Measurements from ENCODE around the gene ADAT3. TPM values are rescaled to one million over a fixed set of nuclear protein-coding genes. Genes with fewer than 3 reads are reported as not detected.

Gene ADAT3
- total and polyA plus RNA-seq, 2 donors (not counting 1 experiment from before 2014, with no cell fraction given), result 5.3 to 13.4 TPM

DNA sequence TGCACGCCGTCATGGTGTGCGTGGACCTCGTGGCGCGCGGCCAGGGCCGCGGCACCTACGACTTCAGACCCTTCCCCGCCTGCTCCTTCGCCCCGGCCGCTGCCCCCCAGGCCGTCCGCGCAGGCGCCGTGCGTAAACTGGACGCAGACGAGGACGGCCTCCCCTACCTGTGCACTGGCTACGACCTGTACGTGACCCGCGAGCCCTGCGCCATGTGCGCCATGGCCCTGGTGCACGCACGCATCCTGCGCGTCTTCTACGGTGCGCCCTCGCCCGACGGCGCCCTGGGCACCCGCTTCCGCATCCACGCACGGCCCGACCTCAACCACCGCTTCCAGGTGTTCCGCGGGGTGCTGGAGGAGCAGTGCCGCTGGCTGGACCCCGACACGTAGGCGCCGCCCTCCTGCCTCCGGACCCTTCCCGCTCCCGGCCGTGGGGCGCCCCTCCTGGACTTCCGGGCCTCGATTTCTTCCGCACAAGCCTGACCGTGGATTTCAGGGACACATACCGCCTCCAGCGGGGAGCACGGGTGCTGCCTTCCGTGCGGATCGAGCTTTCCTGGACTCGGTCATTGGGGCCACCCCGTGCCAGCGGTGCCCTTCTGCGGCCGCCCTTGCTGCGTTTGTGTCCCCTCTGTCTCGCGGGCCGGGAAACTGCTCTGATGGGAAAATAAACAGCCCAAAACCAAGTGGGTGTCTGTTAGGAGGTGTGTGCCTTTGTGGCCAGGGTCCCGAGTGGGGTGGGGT is 7.7 kb downstream of the ADAT3 start:
- Mint-ChIP-seq H3K4me1 (peaks cover 22% of the 10 kb centered on the region), H3K9me3 (ENCODE audit: insufficient read depth) (no peaks in the 10 kb centered on the region)
- DNase-seq, result no peak

More for the DNA sequence above, 7.7 kb downstream of the ADAT3 start:
- Histone ChIP-seq H3K9me3 (ENCODE audit: control extremely low read depth in 1 of 3, control insufficient read depth in 2 of 3, insufficient read depth in 1 of 3, low read length in 2 of 3) (peaks cover 0 to 3% (median 0%) of the 10 kb centered on the region in 3 donors), H3K4me2 (replicated peaks; ENCODE audit: low read depth, low read length, poor library complexity, severe bottlenecking) (no peak overlapping the region), H3K4me3 (ENCODE audit: control extremely low read depth in 1 of 5, extremely low read depth in 1 of 5, insufficient read depth in 1 of 5, low read depth in 2 of 5, low read length in 4 of 5) (no peak overlapping the region), H3K27ac (ENCODE audit: low read length in 2 of 2) (no peak overlapping the region), H2AFZ (ENCODE audit: insufficient read depth, low read depth, low read length, poor library complexity, severe bottlenecking) (no peak overlapping the region), H3K4me1 (ENCODE audit: control insufficient read depth in 2 of 2, insufficient read depth in 2 of 2, low read length in 2 of 2) (peaks cover 20 to 28% of the 10 kb centered on the region in 2 donors), H3K79me2 (ENCODE audit: control insufficient read depth, insufficient read depth, low read length) (peaks cover 76% of the 10 kb centered on the region), H4K20me1 (ENCODE audit: control insufficient read depth, insufficient read depth, low read length, poor library complexity, severe bottlenecking) (peaks cover 69% of the 10 kb centered on the region), H3K27me3 (replicated peaks in 1 of 4; ENCODE audit: control extremely low read depth in 1 of 4, control insufficient read depth in 3 of 4, insufficient read depth in 4 of 4, low read length in 3 of 4) (no peaks in the 10 kb centered on the region), H3K36me3 (replicated peaks in 1 of 2; ENCODE audit: control extremely low read depth in 1 of 2, control insufficient read depth in 1 of 2, extremely low read depth in 1 of 2, insufficient read depth in 2 of 2, low read length in 1 of 2) (peaks cover 0 to 28% of the 10 kb centered on the region in 2 experiments), H3K9ac (ENCODE audit: low read length) (no peak overlapping the region)
- 98% methylated on average over 64 of the region's 77 CpGs for WGBS (ENCODE audit: insufficient coverage)
- Mint-ChIP-seq H3K27ac (no peak overlapping the region), H3K27me3 (no peaks in the 10 kb centered on the region), H3K4me3 (no peak overlapping the region)
- intact Hi-C loops (cut with micrococcal nuclease), result no loop called here
- POLR2A ChIA-PET, result no interaction called here
- no peak for TF ChIP-seq EZH2 (IDR thresholded peaks at IDR 0.05; ENCODE audit: borderline replicate concordance, insufficient read depth, low read depth, low read length, poor library complexity, severe bottlenecking)
- TF ChIP-seq, protein P1, sequence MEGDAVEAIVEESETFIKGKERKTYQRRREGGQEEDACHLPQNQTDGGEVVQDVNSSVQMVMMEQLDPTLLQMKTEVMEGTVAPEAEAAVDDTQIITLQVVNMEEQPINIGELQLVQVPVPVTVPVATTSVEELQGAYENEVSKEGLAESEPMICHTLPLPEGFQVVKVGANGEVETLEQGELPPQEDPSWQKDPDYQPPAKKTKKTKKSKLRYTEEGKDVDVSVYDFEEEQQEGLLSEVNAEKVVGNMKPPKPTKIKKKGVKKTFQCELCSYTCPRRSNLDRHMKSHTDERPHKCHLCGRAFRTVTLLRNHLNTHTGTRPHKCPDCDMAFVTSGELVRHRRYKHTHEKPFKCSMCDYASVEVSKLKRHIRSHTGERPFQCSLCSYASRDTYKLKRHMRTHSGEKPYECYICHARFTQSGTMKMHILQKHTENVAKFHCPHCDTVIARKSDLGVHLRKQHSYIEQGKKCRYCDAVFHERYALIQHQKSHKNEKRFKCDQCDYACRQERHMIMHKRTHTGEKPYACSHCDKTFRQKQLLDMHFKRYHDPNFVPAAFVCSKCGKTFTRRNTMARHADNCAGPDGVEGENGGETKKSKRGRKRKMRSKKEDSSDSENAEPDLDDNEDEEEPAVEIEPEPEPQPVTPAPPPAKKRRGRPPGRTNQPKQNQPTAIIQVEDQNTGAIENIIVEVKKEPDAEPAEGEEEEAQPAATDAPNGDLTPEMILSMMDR (IDR thresholded peaks at IDR 0.05), result no peak
- CTCF ChIA-PET, result interaction anchor here (1.2 kb wide), 1 partner anchor 15 kb away, joined by 3 read pairs; no protein-coding TSS in a partner anchor
- no peak for ATAC-seq (ENCODE audit: low read depth)
